Stomach (tissue), 9 donors: Measurements from ENCODE around the gene COPS7B. TPM values are rescaled to one million over a fixed set of nuclear protein-coding genes. Genes with fewer than 3 reads are reported as not detected.

Source experiments
- DNase-seq, 2 donors: peaks; one replicate each; pipeline versions ENCODE4 v3.0.0 to v3.0.0-alpha.2; 2013 to 2019
- H3K27ac ChIP-seq, 5 donors: fragments of 200-600 bp in 4 of 5; sonication (generic) in 4 of 5; one replicate each; pipeline ENCODE4 v1.5.1; 2013 to 2019; ENCODE audit warnings: mild to moderate bottlenecking in 1 of 5, moderate library complexity in 1 of 5
- H3K27me3 ChIP-seq, 3 donors: fragments of 200-600 bp; sonication (generic); one replicate each; pipeline ENCODE4 v1.5.1; 2017 to 2019; ENCODE audit warnings: mixed run types in 1 of 3
- H3K36me3 ChIP-seq, 4 donors: fragments of 200-600 bp; sonication (generic); 1 replicate in 3 of 4; 2 replicates in 1 of 4; pipeline ENCODE4 v1.5.1; 2016 to 2019
- H3K4me1 ChIP-seq, 4 donors: fragments of 200-600 bp; sonication (generic); one replicate each; pipeline ENCODE4 v1.5.1; 2016 to 2019
- H3K4me3 ChIP-seq, 4 donors: fragments of 200-600 bp; sonication (generic) in 3 of 4; one replicate each; pipeline ENCODE4 v1.5.1; 2016 to 2019; ENCODE audit warnings: mild to moderate bottlenecking in 1 of 4
- H3K9me3 ChIP-seq, 4 donors: fragments of 200-600 bp; sonication (generic); one replicate each; pipeline ENCODE4 v1.5.1; 2016 to 2019
- CTCF ChIP-seq, 7 experiments: fragments of 450-650 bp in 4 of 7; fragments of 200-600 bp in 3 of 7; sonication (generic) in 3 of 7; IDR thresholded peaks; one replicate each; pipeline ENCODE4 v1.5.1; 2016 to 2019; ENCODE audit warnings: antibody characterized with exemption in 7 of 7, control low read depth in 2 of 7, mild to moderate bottlenecking in 1 of 7
- EP300 ChIP-seq: sonication (generic); formaldehyde crosslinking; IDR thresholded peaks from one replicate; pipeline ENCODE4 v1.6.1; 2017; ENCODE audit warnings: antibody characterized with exemption
- POLR2A ChIP-seq, 4 donors: fragments of 450-650 bp; IDR thresholded peaks; one replicate each; pipeline ENCODE4 v1.6.1; 2016; ENCODE audit warnings: antibody characterized with exemption in 4 of 4, control low read depth in 2 of 4, mild to moderate bottlenecking in 1 of 4, moderate library complexity in 1 of 4
- POLR2AphosphoS5 ChIP-seq, 3 donors: sonication (generic); formaldehyde crosslinking; IDR thresholded peaks; one replicate each; pipeline ENCODE4 v1.6.1; 2016; ENCODE audit warnings: antibody characterized with exemption in 3 of 3
- WGBS, 5 donors: extraction: QIAGEN DNeasy Blood & Tissue Kit in 3 of 5; methylation state at CpG; one replicate each; pipeline versions ENCODE4 v1.1.5 to v1.1.7; 2013 to 2018; 5-methylcytosine and 5-hydroxymethylcytosine counted together
- intact Hi-C: fragments of 100-400 bp; cut with DNase I; formaldehyde crosslinking; loops from one replicate; pipeline ENCODE4 v1.15.1; 2023; ENCODE audit warnings: low total_unique reads
- polyA plus RNA-seq, 3 donors: library from polyadenylated mRNA; stranded (reverse); fragments of 200-250 nt; gene quantifications; one replicate each; pipeline ENCODE4 v1.2.3, GENCODE V29; 2013
- small RNA-seq, 4 donors: library from RNA; depleted of rRNA; stranded (forward); fragments of <200 nt; gene quantifications; one replicate each; pipeline ENCODE3, GENCODE V24; 2016
- total RNA-seq, 5 donors: library from RNA; depleted of rRNA; stranded (reverse); fragments of >200 nt; gene quantifications; one replicate each; pipeline versions ENCODE4 v1.1.0 to v1.2.3, GENCODE V29; 2014 to 2016
- donor health status: healthy with polysubstance abuse.
- donor health status: Bipolar disorder and iron deficiency.
- donor health status: healthy.

COPS7B gene
- total and polyA plus RNA-seq, 8 donors: 2.3 to 89.3 (median 22.9) TPM

DNA sequence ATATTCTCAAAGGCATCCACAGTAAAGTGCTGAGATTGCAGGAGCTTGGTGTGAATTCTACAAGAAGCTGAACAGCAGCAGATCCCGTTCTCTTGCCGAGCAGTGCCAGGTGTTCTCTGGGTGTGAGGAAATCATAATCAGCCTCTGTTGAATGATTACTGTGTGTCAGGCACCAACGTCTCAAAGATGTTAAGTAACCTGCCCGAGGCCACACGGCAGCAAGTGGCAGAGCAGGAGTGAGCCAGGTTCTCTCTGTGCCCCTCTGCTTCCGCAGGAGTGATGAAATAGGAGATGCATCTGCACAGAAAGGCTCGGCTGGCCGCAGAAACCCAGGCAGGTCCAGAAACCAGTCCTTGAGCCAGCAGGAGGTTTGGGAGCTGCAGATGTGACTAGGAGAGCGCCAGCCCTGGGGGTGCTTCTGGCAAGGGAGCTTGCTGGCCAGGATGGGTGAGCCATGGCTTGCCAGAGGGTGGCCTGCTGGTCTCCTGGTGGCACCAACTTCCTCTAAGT is 68.4 kb downstream of the COPS7B start:
- Histone ChIP-seq H3K36me3 (no peaks in the 10 kb centered on the region), H3K4me1 (peaks cover 0 to 3% (median 0%) of the 10 kb centered on the region in 4 donors), H3K27ac (no peak overlapping the region), H3K9me3 (no peaks in the 10 kb centered on the region), H3K27me3 (no peaks in the 10 kb centered on the region), H3K4me3 (no peak overlapping the region)
- WGBS, 5 donors: 68 to 81% (median 74%) methylated on average over 7 to 9 of the region's 9 CpGs
- no peak for DNase-seq
- TF ChIP-seq EP300 (no peak), POLR2A (IDR thresholded peaks at IDR 0.05) (no peak), CTCF (IDR thresholded peaks at IDR 0.05) (no peak), POLR2AphosphoS5 (IDR thresholded peaks at IDR 0.05) (no peak)
- intact Hi-C loops: no loop called here

DNA sequence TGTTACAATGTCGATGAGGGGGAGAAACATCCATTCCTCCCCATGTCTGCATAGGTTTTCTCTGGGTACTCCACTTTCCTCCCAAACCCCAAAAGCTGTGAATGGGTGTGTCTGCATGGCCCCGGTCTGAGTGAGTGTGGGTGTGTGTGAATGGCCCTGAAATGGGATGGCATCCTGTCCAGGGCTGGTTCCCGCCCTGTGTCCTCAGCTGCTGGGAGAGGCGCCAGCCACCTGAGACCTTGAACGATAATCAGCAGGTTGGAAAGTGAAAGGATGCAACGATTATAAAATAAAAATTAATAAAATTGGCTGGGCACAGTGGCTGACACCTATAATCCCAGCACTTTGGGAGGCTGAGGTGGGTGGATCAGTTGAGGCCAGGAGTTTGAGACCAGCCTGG is 70.7 kb downstream of the COPS7B start:
- Histone ChIP-seq H3K27ac (no peak overlapping the region), H3K4me1 (peaks cover 0 to 3% (median 0%) of the 10 kb centered on the region in 4 donors), H3K9me3 (no peaks in the 10 kb centered on the region), H3K4me3 (no peak overlapping the region), H3K36me3 (no peaks in the 10 kb centered on the region), H3K27me3 (no peaks in the 10 kb centered on the region)
- WGBS, 5 donors: 61 to 73% (median 69%) methylated on average over 6 of the region's 6 CpGs
- DNase-seq: no peak
- intact Hi-C loops: no loop called here
- TF ChIP-seq POLR2AphosphoS5 (IDR thresholded peaks at IDR 0.05) (no peak), EP300 (no peak), POLR2A (IDR thresholded peaks at IDR 0.05) (no peak), CTCF (IDR thresholded peaks at IDR 0.05) (no peak)

Small RNA genes within 50 kb of the gene (small RNA-seq; reads per million reads assigned to genes)
- gene AC073476.4: 0 reads per million in 4 donors

Other genes starting within 250 kb of the COPS7B start
- gene TEX44, start 193.6 kb upstream of the COPS7B start, total RNA-seq: not detected
- not detected for gene TEX44, start 193.6 kb upstream of the COPS7B start, polyA plus RNA-seq
- 1,000 to 10,000 TPM in 1 of 5 donors, 100 to 1,000 TPM in 4; 244 to 1,175 (median 701) TPM for gene PTMA, start 77.9 kb upstream of the COPS7B start, total RNA-seq
- 1,000 to 10,000 TPM; 1,451 to 2,006 (median 1,527) TPM for gene PTMA, start 77.9 kb upstream of the COPS7B start, polyA plus RNA-seq
- gene PDE6D, start 5.2 kb upstream of the COPS7B start, total RNA-seq: 10 to 100 TPM in 3 of 5 donors, 1 to 10 TPM in 1, not detected in 1; 1.7 to 27.8 (median 21.2) TPM
- gene PDE6D, start 5.2 kb upstream of the COPS7B start, polyA plus RNA-seq: 10 to 100 TPM; 24.1 to 29.4 (median 25.4) TPM
- gene NPPC, start 140.0 kb downstream of the COPS7B start, total RNA-seq: 1 to 10 TPM in 1 of 5 donors, not detected in 4; 2.9 TPM
- 1 to 10 TPM in 1 of 3 donors, not detected in 2; 4.0 TPM for gene NPPC, start 140.0 kb downstream of the COPS7B start, polyA plus RNA-seq
- gene DIS3L2, start 175.3 kb downstream of the COPS7B start, total RNA-seq: 100 to 1,000 TPM in 1 of 5 donors, 10 to 100 TPM in 4; 17.7 to 124 (median 51.8) TPM
- 10 to 100 TPM; 10.4 to 17.2 (median 13.5) TPM for gene DIS3L2, start 175.3 kb downstream of the COPS7B start, polyA plus RNA-seq